Calu3 (cell line): Measurements from ENCODE around the gene CFAP107. TPM values are rescaled to one million over a fixed set of nuclear protein-coding genes. Genes with fewer than 3 reads are reported as not detected.

Experiments used
- BruUV-seq: library from RNA; stranded (reverse); fragments of 400-500 nt; replicated peaks from 2 replicates; lab custom pipeline; 2021; lab: Mats Ljungman, UMichigan
- CTCF ChIA-PET: fragments of 300-600 bp; sonication (Branson Sonifier 250); formaldehyde crosslinking; loops from one replicate; lab custom pipeline; 2022; ENCODE audit warnings: antibody characterized with exemption; lab: Charles Lee
- DNase-seq: peaks from one replicate; pipeline ENCODE4 v3.0.0; 2022
- H3K27ac Mint-ChIP-seq: one replicate; pipeline ENCODE4 v1.8.0; 2022; ENCODE audit warnings: mixed read lengths; ENCODE audit not compliant: unreplicated experiment
- H3K27me3 Mint-ChIP-seq: one replicate; pipeline ENCODE4 v1.8.0; 2022; ENCODE audit warnings: mixed read lengths; ENCODE audit not compliant: unreplicated experiment
- H3K36me3 Mint-ChIP-seq: one replicate; pipeline ENCODE4 v1.8.0; 2022; ENCODE audit warnings: mild to moderate bottlenecking, moderate library complexity, mixed read lengths; ENCODE audit not compliant: insufficient read depth, unreplicated experiment
- H3K4me1 Mint-ChIP-seq: one replicate; pipeline ENCODE4 v1.8.0; 2022; ENCODE audit warnings: mild to moderate bottlenecking, low read depth, mixed read lengths; ENCODE audit not compliant: unreplicated experiment
- H3K4me3 Mint-ChIP-seq: one replicate; pipeline ENCODE4 v1.8.0; 2022; ENCODE audit warnings: mild to moderate bottlenecking, low read depth, moderate library complexity, mixed read lengths; ENCODE audit not compliant: unreplicated experiment
- H3K9me3 Mint-ChIP-seq: one replicate; pipeline ENCODE4 v1.8.0; 2022; ENCODE audit warnings: low read depth, mixed read lengths; ENCODE audit not compliant: unreplicated experiment
- intact Hi-C: fragments of 100-400 bp; cut with micrococcal nuclease; formaldehyde crosslinking; loops from one replicate; pipeline ENCODE4 v1.10.0; 2022; ENCODE audit not compliant: unreplicated experiment
- total RNA-seq: library from RNA; stranded (reverse); gene quantifications from 2 replicates; pipeline ENCODE4 v1.2.3, GENCODE V29; 2022
- TF ChIP-seq, protein P1 (sequence below): fragments of 200-600 bp; IDR thresholded peaks from one replicate; pipeline ENCODE4 v1.8.0; 2022; ENCODE audit warnings: antibody characterized with exemption; ENCODE audit not compliant: unreplicated experiment

CFAP107 gene
- total RNA-seq, 1 experiment from 2014 or later, result not detected

DNA sequence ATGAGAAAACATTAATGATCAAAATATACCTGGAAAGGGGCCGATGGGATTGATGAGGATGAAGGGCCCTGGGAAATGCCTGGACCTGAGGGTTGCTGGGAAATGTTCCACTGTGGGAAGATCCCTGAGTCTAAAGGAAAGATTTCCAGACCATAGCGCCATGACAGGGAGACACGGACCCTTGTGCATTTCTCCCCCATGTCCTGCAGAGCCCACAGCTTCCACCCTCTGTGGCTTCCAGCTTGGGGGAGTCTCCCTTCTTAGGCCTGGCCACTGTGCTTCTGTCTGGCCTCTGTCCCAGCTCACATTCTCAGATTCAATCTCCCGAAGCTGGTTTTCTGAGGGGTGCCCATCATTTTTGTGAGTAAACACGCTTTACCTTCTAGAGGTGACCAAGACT is 26.5 kb downstream of the CFAP107 start:
- H3K36me3 Mint-ChIP-seq, result no peaks in the 10 kb centered on the region
- H3K4me3 Mint-ChIP-seq, result no peak overlapping the region
- BruUV-seq, result no TSS peak
- peaks cover 100% of the 10 kb centered on the region for H3K27me3 Mint-ChIP-seq
- DNase-seq, result no peak
- no peaks in the 10 kb centered on the region for H3K9me3 Mint-ChIP-seq
- no peak overlapping the region for H3K27ac Mint-ChIP-seq
- CTCF ChIA-PET, result no interaction called here
- TF ChIP-seq, protein P1, sequence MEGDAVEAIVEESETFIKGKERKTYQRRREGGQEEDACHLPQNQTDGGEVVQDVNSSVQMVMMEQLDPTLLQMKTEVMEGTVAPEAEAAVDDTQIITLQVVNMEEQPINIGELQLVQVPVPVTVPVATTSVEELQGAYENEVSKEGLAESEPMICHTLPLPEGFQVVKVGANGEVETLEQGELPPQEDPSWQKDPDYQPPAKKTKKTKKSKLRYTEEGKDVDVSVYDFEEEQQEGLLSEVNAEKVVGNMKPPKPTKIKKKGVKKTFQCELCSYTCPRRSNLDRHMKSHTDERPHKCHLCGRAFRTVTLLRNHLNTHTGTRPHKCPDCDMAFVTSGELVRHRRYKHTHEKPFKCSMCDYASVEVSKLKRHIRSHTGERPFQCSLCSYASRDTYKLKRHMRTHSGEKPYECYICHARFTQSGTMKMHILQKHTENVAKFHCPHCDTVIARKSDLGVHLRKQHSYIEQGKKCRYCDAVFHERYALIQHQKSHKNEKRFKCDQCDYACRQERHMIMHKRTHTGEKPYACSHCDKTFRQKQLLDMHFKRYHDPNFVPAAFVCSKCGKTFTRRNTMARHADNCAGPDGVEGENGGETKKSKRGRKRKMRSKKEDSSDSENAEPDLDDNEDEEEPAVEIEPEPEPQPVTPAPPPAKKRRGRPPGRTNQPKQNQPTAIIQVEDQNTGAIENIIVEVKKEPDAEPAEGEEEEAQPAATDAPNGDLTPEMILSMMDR, result no peak
- no peaks in the 10 kb centered on the region for H3K4me1 Mint-ChIP-seq
- intact Hi-C loops, result no loop called here

DNA sequence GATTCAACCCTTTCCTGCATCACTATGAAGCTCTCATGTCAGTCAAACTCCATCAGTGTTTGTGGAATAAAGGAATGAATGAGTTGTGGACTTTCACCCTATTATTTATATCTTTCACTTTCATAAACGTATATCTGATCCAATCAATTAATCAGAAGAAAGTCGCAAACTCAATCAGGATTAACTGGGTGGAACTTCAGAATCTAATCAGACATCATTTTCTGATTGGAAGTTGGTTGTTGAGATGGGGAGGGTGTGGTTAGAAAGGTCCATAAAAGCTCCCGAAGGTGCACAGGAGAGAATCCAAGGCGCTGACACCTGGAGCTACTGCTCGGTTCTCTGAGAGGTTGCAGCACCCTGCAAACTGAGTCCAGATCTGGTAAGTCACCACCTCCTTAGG is 27.4 kb downstream of the CFAP107 start, which contains the start of gene PRAMEF12:
TSS of gene PRAMEF12 (plus strand) at position 301 of the 400 bp plus-strand sequence. CDS start 1,130 bp downstream, outside the sequence.
- no TSS peak for BruUV-seq
- intact Hi-C loops, result no loop called here

DNA sequence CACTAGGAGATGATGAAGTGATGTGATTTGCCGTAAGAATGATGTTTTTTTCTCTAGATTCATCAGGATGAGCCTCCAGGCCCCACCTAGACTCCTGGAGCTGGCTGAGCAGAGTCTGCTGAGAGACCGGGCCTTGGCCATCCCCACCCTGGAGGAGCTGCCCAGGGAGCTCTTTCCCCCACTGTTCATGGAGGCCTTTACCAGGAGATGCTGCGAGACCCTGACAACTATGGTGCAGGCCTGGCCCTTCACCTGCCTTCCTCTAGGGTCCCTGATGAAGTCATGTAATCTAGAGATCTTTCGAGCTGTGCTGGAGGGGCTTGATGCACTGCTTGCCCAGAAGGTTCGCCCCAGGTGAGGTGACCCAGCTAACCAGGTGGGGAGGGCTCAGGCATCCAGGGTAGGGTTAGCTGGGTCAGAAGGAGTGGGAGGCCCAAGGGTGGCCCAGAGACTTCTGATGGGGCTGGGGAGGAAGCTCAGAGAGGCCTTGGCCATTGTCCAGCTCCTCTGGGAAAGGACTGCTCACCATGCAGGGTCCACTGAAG is 28.9 kb downstream of the CFAP107 start:
- DNase-seq, result no peak
- H3K27ac Mint-ChIP-seq, result no peak overlapping the region

More for the DNA sequence above, 27.4 kb downstream of the CFAP107 start, which contains the start of gene PRAMEF12:
- Mint-ChIP-seq H3K36me3 (no peaks in the 10 kb centered on the region), H3K27me3 (peaks cover 100% of the 10 kb centered on the region), H3K27ac (no peak within 1 kb of the TSS), H3K4me1 (no peaks in the 10 kb centered on the region), H3K4me3 (no peak within 1 kb of the TSS), H3K9me3 (no peaks in the 10 kb centered on the region)
- CTCF ChIA-PET, result no interaction called here
- no peak for DNase-seq
- TF ChIP-seq, protein P1, result no peak

DNA sequence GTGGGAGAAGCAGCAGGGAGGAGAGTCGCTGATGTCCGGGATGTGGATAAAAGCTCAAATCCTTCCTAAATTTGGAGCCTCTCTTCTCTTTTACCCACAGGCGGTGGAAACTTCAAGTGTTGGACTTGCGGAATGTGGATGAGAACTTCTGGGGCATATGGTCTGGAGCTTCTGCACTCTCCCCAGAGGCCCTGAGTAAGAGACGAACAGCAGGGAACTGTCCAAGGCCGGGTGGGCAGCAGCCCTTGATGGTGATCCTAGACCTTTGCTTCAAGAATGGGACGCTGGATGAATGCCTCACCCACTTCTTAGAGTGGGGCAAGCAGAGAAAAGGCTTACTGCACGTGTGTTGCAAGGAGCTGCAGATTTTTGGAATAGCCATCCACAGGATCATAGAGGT is 29.4 kb downstream of the CFAP107 start:
- CTCF ChIA-PET, result no interaction called here
- H3K36me3 Mint-ChIP-seq, result no peaks in the 10 kb centered on the region
- DNase-seq, result no peak
- no TSS peak for BruUV-seq
- TF ChIP-seq, protein P1, result no peak
- intact Hi-C loops, result no loop called here
- H3K4me1 Mint-ChIP-seq, result no peaks in the 10 kb centered on the region
- peaks cover 93% of the 10 kb centered on the region for H3K27me3 Mint-ChIP-seq
- no peak overlapping the region for H3K4me3 Mint-ChIP-seq
- H3K27ac Mint-ChIP-seq, result no peak overlapping the region
- no peaks in the 10 kb centered on the region for H3K9me3 Mint-ChIP-seq

More for the DNA sequence above, 28.9 kb downstream of the CFAP107 start:
- TF ChIP-seq, protein P1, result no peak
- Mint-ChIP-seq H3K9me3 (no peaks in the 10 kb centered on the region), H3K4me3 (no peak overlapping the region), H3K4me1 (no peaks in the 10 kb centered on the region), H3K36me3 (no peaks in the 10 kb centered on the region), H3K27me3 (peaks cover 99% of the 10 kb centered on the region)
- CTCF ChIA-PET, result no interaction called here
- intact Hi-C loops, result no loop called here
- no TSS peak for BruUV-seq
